ENCODE measurements around the gene CDH22.

- TF ChIP-seq CTCF (conservative IDR thresholded peaks at IDR 0.05; ENCODE audit: low read depth, low read length), result no peak
- TF ChIP-seq EZH2 (IDR thresholded peaks at IDR 0.05; ENCODE audit: borderline replicate concordance, low read depth, low read length, poor library complexity, severe bottlenecking), result peak; percentile 81
These were observed 57.1 kb downstream of the CDH22 start for GRCh38 chr20:46251211-46251673.

Measured in A673 (cell line).